MCF 10A (cell line): ENCODE measurements around the gene BNC2. TPM values are rescaled to one million over a fixed set of nuclear protein-coding genes. Genes with fewer than 3 reads are reported as not detected.

Experiments used
- BruUV-seq: library from RNA; stranded (reverse); fragments of 400-500 nt; replicated peaks from 2 replicates; lab custom pipeline; 2021; lab: Mats Ljungman, UMichigan
- CTCF ChIA-PET: fragments of 300-600 bp; sonication (Branson Sonifier 250); formaldehyde crosslinking; extraction: SDS; loops from one replicate; lab custom pipeline; 2021; ENCODE audit warnings: antibody characterized with exemption, inconsistent platforms; lab: Yijun Ruan, JAX
- POLR2A ChIA-PET: fragments of 300-600, 350-650 bp; sonication (Branson Sonifier 250); formaldehyde crosslinking; extraction: SDS; loops from one replicate; lab custom pipeline; 2020; ENCODE audit warnings: antibody characterized with exemption, inconsistent platforms; lab: Yijun Ruan, JAX
- DNase-seq: peaks from one replicate; pipeline ENCODE4 v3.0.0-alpha.2; 2018; ENCODE audit not compliant: unreplicated experiment
- H3K27ac Mint-ChIP-seq: one replicate; pipeline ENCODE4 v1.8.0; 2022; ENCODE audit warnings: mild to moderate bottlenecking, low read depth, mixed read lengths; ENCODE audit not compliant: unreplicated experiment
- H3K27me3 Mint-ChIP-seq: one replicate; pipeline ENCODE4 v1.8.0; 2022; ENCODE audit warnings: mixed read lengths; ENCODE audit not compliant: insufficient read depth, unreplicated experiment
- H3K36me3 Mint-ChIP-seq: one replicate; pipeline ENCODE4 v1.8.0; 2022; ENCODE audit warnings: mild to moderate bottlenecking, moderate library complexity, mixed read lengths; ENCODE audit not compliant: insufficient read depth, unreplicated experiment
- H3K4me1 Mint-ChIP-seq: one replicate; pipeline ENCODE4 v1.8.0; 2022; ENCODE audit warnings: mixed read lengths; ENCODE audit not compliant: insufficient read depth, unreplicated experiment
- H3K4me3 Mint-ChIP-seq: one replicate; pipeline ENCODE4 v1.8.0; 2022; ENCODE audit warnings: mild to moderate bottlenecking, moderate library complexity, mixed read lengths; ENCODE audit not compliant: unreplicated experiment
- H3K9me3 Mint-ChIP-seq: one replicate; pipeline ENCODE4 v1.8.0; 2022; ENCODE audit warnings: mixed read lengths; ENCODE audit not compliant: unreplicated experiment
- CTCF ChIP-seq: fragments of 200-600 bp; IDR thresholded peaks from one replicate; pipeline ENCODE4 v1.8.0; 2022; ENCODE audit warnings: antibody characterized with exemption, mild to moderate bottlenecking; ENCODE audit not compliant: unreplicated experiment
- intact Hi-C: fragments of 100-400 bp; cut with micrococcal nuclease; formaldehyde crosslinking; loops from 2 replicates; pipeline ENCODE4 v1.14.1; 2022
- total RNA-seq: library from RNA; stranded (reverse); gene quantifications from 2 replicates; pipeline ENCODE4 v1.2.3, GENCODE V29; 2022

The BNC2 gene
- total RNA-seq, 1 experiment from 2014 or later, result not detected

DNA sequence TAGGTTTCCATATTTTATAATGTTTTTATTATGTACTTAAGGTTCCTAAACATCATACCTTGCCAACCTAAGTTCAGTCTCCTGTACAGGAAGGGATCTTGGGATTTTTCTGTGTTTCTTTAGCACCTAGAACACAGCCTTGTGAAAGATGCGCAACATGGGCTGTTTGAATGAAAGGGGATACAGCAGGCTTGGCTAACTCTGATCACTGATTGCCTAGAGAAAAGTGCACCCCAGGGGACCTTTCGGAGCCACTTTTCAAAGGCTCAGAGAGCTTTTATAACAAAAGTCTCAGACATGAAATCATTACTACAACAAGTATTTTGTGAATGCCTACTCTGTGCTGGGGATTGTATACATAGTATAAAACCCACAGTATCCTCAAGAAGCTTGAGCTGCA, 261.6 kb downstream of the BNC2 start:
- POLR2A ChIA-PET, result no interaction called here
- BruUV-seq, result no TSS peak
- no peak for DNase-seq
- no peaks in the 10 kb centered on the region for H3K27me3 Mint-ChIP-seq
- no peaks in the 10 kb centered on the region for H3K9me3 Mint-ChIP-seq
- H3K27ac Mint-ChIP-seq, result no peak overlapping the region
- no peak overlapping the region for H3K4me3 Mint-ChIP-seq
- CTCF ChIA-PET, result no interaction called here
- no peak for TF ChIP-seq CTCF
- no peaks in the 10 kb centered on the region for H3K4me1 Mint-ChIP-seq
- intact Hi-C loops, result no loop called here
- H3K36me3 Mint-ChIP-seq, result peaks cover 6% of the 10 kb centered on the region

DNA sequence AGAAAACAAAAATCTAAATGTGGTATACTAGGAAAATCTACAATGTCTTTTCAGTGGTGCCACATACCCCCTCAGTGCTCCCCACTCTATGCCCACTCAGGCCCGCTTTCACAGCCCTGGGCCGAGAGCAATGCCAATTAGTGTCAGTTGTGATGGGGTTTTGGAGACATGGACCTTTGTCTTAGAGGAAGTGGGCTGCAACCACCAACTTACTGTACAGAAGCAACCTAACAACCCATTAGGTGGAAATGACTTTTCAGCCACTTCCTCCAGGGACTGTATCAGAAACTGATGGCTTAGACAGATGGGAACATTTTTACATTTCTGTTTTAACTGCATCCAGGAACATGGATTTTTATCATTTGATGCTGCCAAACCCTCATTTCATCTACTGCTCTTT, 268.0 kb downstream of the BNC2 start:
- BruUV-seq, result no TSS peak
- Mint-ChIP-seq H3K4me3 (no peak overlapping the region), H3K36me3 (no peaks in the 10 kb centered on the region), H3K9me3 (no peaks in the 10 kb centered on the region), H3K4me1 (no peaks in the 10 kb centered on the region), H3K27me3 (no peaks in the 10 kb centered on the region), H3K27ac (no peak overlapping the region)
- TF ChIP-seq CTCF, result no peak
- POLR2A ChIA-PET, result no interaction called here
- CTCF ChIA-PET, result no interaction called here
- no peak for DNase-seq
- intact Hi-C loops, result loop anchor here (1.0 to 2.0 kb wide), 2 partner anchors 410 to 730 kb away; no protein-coding TSS in a partner anchor

DNA sequence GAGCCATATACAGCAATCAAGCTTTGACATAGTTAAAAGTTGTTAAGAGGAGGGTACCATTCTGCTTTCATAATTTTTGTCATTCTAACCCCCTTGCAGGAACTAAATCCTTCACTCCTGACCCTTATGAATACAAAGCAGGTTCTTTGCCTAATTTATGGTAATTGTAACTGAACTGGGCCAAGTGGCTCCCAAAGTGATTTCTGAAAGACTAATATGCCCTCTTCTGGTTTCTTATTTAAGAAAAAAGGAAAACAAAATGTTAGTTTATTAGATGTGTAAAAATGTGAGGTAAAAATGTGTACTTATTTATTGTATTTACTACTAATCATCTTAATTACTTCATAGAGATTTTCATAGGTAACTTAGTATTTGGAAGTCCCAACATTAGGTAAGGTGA, 268.5 kb downstream of the BNC2 start:
- Mint-ChIP-seq H3K27ac (no peak overlapping the region), H3K4me3 (no peak overlapping the region), H3K36me3 (no peaks in the 10 kb centered on the region), H3K27me3 (no peaks in the 10 kb centered on the region), H3K9me3 (no peaks in the 10 kb centered on the region), H3K4me1 (no peaks in the 10 kb centered on the region)
- POLR2A ChIA-PET, result no interaction called here
- peak; percentile 5 for DNase-seq
- CTCF ChIA-PET, result no interaction called here
- intact Hi-C loops, result loop anchor here (1.0 to 2.0 kb wide), 2 partner anchors 410 to 729 kb away; no protein-coding TSS in a partner anchor
- TF ChIP-seq CTCF, result peak; percentile 12
- no TSS peak for BruUV-seq

DNA sequence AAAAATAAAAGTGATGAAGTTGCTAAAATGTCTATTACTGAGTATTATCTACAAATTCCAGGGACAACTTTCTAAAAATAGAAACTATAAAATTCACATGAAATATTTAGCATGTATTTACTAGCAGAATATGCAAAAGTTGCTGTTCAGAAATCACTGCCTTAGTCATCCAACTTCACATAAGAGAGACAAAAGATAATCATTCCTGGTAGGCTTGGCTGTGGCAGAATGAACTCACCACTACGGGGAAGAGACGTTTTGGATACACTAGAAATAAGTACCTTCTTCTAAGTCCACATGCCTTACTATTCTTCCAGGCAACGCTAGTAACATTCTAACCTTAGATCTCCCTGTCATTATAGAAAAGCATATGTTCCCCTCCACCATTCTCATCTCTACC, 272.2 kb downstream of the BNC2 start:
- ChIA-PET POLR2A (no interaction called here), CTCF (interaction anchor here (0.8 kb wide), 1 partner anchor 98 kb away, joined by 3 read pairs; no protein-coding TSS in a partner anchor)
- intact Hi-C loops, result no loop called here
- no peaks in the 10 kb centered on the region for H3K36me3 Mint-ChIP-seq
- no peak for TF ChIP-seq CTCF
- DNase-seq, result no peak
- H3K9me3 Mint-ChIP-seq, result no peaks in the 10 kb centered on the region
- H3K27ac Mint-ChIP-seq, result no peak overlapping the region
- H3K4me3 Mint-ChIP-seq, result no peak overlapping the region
- H3K4me1 Mint-ChIP-seq, result no peaks in the 10 kb centered on the region
- no peaks in the 10 kb centered on the region for H3K27me3 Mint-ChIP-seq
- BruUV-seq, result no TSS peak
